SK-N-SH treated with all-trans-retinoic acid at 6 μM for 48 hours (cell line): ENCODE measurements around the gene USP7.

Experiments used
- ARNTL ChIP-seq: fragments of 450-650 bp; formaldehyde crosslinking; IDR thresholded peaks from 2 replicates; pipeline ENCODE4 v1.5.0; 2020; ENCODE audit warnings: low read depth, mild to moderate bottlenecking, moderate library complexity, borderline replicate concordance
- ISL1 ChIP-seq: fragments of 250-450 bp; sonication (Bioruptor Pico); IDR thresholded peaks from 2 replicates; pipeline ENCODE4 v2.1.2; 2022; ENCODE audit warnings: mild to moderate bottlenecking, moderate library complexity
- RARB ChIP-seq: fragments of 250-450 bp; sonication (Bioruptor Pico); IDR thresholded peaks from 2 replicates; pipeline ENCODE4 v1.8.0; 2021; ENCODE audit warnings: mild to moderate bottlenecking, moderate library complexity
- TOX ChIP-seq: fragments of 250-450 bp; sonication (Bioruptor Pico); IDR thresholded peaks from 2 replicates; pipeline ENCODE4 v1.8.0; 2021; ENCODE audit warnings: mild to moderate bottlenecking, moderate library complexity, borderline replicate concordance
- TF ChIP-seq, protein P1 (sequence below): fragments of 250-450 bp; sonication (Bioruptor Pico); IDR thresholded peaks from 2 replicates; pipeline ENCODE4 v1.8.0; 2020; ENCODE audit warnings: mild to moderate bottlenecking, moderate library complexity, borderline replicate concordance

DNA sequence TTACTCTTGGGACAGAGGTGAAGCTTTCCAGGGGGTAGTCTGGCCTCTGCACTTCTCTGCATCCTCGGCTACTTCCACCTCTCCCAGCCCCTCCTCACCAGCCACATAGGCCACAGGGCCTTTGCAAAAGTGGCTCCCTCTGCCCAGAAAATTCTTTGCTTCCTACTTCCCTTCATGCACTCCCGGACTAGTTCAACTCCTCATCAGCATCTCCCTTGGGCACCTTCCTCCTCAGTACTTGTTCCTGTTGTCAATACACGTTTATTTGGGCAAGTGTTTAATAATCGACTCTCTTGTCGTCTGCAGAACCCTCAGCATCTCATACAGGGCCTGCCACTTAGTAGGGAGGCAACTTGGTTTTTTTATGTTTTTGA lies 23.1 kb upstream of the USP7 start:
- no peak for TF ChIP-seq TOX
- no peak for TF ChIP-seq ISL1 (CRISPR knock-in tag)
- no peak for TF ChIP-seq ARNTL (CRISPR knock-in tag)
- no peak for TF ChIP-seq RARB (CRISPR knock-in tag)
- TF ChIP-seq, protein P1, sequence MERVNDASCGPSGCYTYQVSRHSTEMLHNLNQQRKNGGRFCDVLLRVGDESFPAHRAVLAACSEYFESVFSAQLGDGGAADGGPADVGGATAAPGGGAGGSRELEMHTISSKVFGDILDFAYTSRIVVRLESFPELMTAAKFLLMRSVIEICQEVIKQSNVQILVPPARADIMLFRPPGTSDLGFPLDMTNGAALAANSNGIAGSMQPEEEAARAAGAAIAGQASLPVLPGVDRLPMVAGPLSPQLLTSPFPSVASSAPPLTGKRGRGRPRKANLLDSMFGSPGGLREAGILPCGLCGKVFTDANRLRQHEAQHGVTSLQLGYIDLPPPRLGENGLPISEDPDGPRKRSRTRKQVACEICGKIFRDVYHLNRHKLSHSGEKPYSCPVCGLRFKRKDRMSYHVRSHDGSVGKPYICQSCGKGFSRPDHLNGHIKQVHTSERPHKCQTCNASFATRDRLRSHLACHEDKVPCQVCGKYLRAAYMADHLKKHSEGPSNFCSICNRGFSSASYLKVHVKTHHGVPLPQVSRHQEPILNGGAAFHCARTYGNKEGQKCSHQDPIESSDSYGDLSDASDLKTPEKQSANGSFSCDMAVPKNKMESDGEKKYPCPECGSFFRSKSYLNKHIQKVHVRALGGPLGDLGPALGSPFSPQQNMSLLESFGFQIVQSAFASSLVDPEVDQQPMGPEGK (CRISPR knock-in tag) = no peak
